Psoas muscle (tissue), 8 donors: Measurements from ENCODE around the gene ARHGEF4. TPM values are rescaled to one million over a fixed set of nuclear protein-coding genes. Genes with fewer than 3 reads are reported as not detected.

ENCODE experiments used
- ATAC-seq, 4 donors: fragments of 200-7000 bp; cut with Tn5 transposase; one replicate each; pipeline ENCODE4 v1.9.1; 2020; ENCODE audit warnings: moderate library complexity in 3 of 4, mild to moderate bottlenecking in 2 of 4
- DNase-seq, 2 donors: peaks; one replicate each; pipeline ENCODE4 v3.0.0-alpha.2; 2020
- H3K27ac ChIP-seq: fragments of 200-600 bp; one replicate; pipeline ENCODE4 v1.8.0; 2022
- H3K27me3 ChIP-seq, 3 donors: fragments of 200-600 bp in 1 of 3; one replicate each; pipeline versions ENCODE4 v1.6.1 to v1.8.0; 2013 to 2022; ENCODE audit warnings: low read length in 2 of 3, mild to moderate bottlenecking in 2 of 3, moderate library complexity in 1 of 3; ENCODE audit not compliant: insufficient read depth in 3 of 3
- H3K36me3 ChIP-seq, 2 donors: fragments of 200-600 bp in 1 of 2; one replicate each; pipeline versions ENCODE4 v1.6.1 to v1.8.0; 2013 to 2022; ENCODE audit warnings: low read depth in 1 of 2, mild to moderate bottlenecking in 1 of 2, moderate library complexity in 1 of 2; ENCODE audit not compliant: insufficient read depth in 1 of 2
- H3K4me1 ChIP-seq: fragments of 200-600 bp; one replicate; pipeline ENCODE4 v1.8.0; 2022
- H3K4me3 ChIP-seq: fragments of 200-600 bp; one replicate; pipeline ENCODE4 v1.8.0; 2022; ENCODE audit warnings: mild to moderate bottlenecking
- H3K9me3 ChIP-seq: fragments of 200-600 bp; one replicate; pipeline ENCODE4 v1.8.0; 2022
- WGBS, 3 donors: extraction: QIAGEN DNeasy Blood & Tissue Kit; methylation state at CpG; one replicate each; pipeline versions ENCODE4 v1.1.6 to v1.1.7; 2013; 5-methylcytosine and 5-hydroxymethylcytosine counted together
- intact Hi-C, 2 donors: fragments of 100-400 bp; cut with DNase I; formaldehyde crosslinking; loops; one replicate each; pipeline versions ENCODE4 v1.11.0 to v1.14.2; 2022
- polyA plus RNA-seq, 3 donors: library from polyadenylated mRNA; stranded (reverse); fragments of 200-250 nt; gene quantifications; one replicate each; pipeline ENCODE4 v1.2.3, GENCODE V29; 2013
- total RNA-seq, 4 donors: library from RNA; stranded (reverse); fragmentation: NEBNext Ultra II Directional in 2 of 4; extraction: Animal tissue kit (Norgen Biotek cat#: 25700) in 2 of 4; gene quantifications; one replicate each; pipeline versions ENCODE4 v1.2.1 to v1.2.4, GENCODE V29; 2021 to 2023
- TF ChIP-seq, protein P1 (sequence below): fragments of 200-600 bp; IDR thresholded peaks from one replicate; pipeline ENCODE4 v1.8.0; 2022; ENCODE audit warnings: antibody characterized with exemption
- donor health status: healthy with polysubstance abuse.
- donor health status: DM: no; HTN: no; CAD: no; lungs with moderate emphysema.
- donor health status: Bipolar disorder and iron deficiency.
- donor health status: healthy.
- donor health status: DM: yes; HTN: yes; CAD: no.
- donor health status: DM: no; HTN: no; CAD: no.
- donor health status: DM: no; HTN: no; CAD: no.
- donor health status: DM: yes; HTN: yes; CAD: no.

Gene ARHGEF4
- total and polyA plus RNA-seq, 7 donors: 0.63 to 6.9 (median 3.7) TPM

DNA sequence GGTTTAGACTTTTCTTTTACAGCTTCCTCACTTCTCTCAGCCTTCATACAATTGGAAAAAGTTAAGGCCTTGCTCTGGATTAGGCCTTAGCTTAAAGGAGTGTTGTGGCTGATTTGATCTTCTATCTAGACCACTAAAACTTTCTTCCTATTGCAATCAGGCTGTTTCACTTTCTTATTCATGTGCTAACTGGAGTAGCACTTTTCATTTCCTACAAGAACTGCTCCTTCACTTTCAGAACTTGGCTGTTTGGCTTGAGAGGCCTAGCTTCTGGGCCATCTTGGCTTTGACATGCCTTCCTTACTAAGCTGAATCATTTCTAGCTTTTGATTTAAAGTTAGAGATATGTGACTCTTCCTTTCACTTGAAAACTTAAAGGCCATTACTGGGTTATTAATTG, 114.3 kb downstream of the ARHGEF4 start:
- TF ChIP-seq, protein P1, sequence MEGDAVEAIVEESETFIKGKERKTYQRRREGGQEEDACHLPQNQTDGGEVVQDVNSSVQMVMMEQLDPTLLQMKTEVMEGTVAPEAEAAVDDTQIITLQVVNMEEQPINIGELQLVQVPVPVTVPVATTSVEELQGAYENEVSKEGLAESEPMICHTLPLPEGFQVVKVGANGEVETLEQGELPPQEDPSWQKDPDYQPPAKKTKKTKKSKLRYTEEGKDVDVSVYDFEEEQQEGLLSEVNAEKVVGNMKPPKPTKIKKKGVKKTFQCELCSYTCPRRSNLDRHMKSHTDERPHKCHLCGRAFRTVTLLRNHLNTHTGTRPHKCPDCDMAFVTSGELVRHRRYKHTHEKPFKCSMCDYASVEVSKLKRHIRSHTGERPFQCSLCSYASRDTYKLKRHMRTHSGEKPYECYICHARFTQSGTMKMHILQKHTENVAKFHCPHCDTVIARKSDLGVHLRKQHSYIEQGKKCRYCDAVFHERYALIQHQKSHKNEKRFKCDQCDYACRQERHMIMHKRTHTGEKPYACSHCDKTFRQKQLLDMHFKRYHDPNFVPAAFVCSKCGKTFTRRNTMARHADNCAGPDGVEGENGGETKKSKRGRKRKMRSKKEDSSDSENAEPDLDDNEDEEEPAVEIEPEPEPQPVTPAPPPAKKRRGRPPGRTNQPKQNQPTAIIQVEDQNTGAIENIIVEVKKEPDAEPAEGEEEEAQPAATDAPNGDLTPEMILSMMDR: no peak
- no peaks in the 10 kb centered on the region for H3K27me3 ChIP-seq
- peaks cover 17% of the 10 kb centered on the region for H3K9me3 ChIP-seq
- intact Hi-C loops: no loop called here
- ATAC-seq (no peak), DNase-seq (no peak)
- no peaks in the 10 kb centered on the region for H3K36me3 ChIP-seq
- no peaks in the 10 kb centered on the region for H3K4me1 ChIP-seq
- no peak overlapping the region for H3K4me3 ChIP-seq
- H3K27ac ChIP-seq: no peak overlapping the region

DNA sequence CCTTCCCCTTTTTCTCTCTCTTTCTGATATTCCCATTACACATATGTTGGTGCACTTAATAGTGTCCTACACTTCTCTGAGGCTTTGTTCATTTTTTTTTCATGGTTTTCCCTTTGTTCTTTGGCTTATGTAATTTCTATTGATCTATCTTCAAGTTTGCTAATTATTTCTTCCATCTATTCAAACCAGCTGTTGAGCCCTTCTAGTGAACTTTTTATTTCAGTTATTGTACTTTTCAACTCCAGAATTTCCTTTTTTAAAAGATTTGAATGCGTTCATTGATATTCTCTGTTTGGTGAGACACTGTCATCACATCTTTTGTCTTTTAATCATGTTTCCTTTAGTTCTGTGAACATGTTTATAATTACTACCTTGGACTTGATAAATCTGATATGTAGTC, 118.2 kb downstream of the ARHGEF4 start:
- intact Hi-C loops: no loop called here
- H3K4me3 ChIP-seq: no peak overlapping the region
- H3K27ac ChIP-seq: no peak overlapping the region
- H3K27me3 ChIP-seq: peaks cover 0 to 7% (median 0%) of the 10 kb centered on the region in 3 donors
- DNase-seq (no peak), ATAC-seq (no peak)
- peaks cover 17% of the 10 kb centered on the region for H3K9me3 ChIP-seq
- no peaks in the 10 kb centered on the region for H3K36me3 ChIP-seq
- TF ChIP-seq, protein P1: no peak
- H3K4me1 ChIP-seq: no peaks in the 10 kb centered on the region
- WGBS, 3 donors: 84 to 97% (median 84%) methylated on average over 1 of the region's 1 CpG

DNA sequence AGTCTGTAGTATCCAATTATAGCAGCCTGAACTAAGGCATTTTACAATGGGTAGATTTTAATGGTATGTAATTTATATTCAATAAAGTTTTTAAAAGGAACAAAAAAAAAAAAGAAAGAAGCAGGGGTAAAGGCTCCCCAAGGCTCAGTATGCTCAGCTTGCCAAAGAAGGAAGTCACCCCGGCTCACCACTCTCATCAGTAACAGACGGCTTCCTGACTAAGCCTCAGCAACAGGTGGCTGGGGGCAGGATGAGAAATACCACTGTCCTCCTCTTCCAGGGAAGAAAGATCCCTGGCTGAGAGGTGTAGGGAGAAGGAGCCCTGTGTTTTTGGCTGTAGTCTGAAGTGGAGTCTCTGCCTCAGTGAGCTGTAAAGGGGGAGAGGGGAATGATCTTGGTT, 121.2 kb downstream of the ARHGEF4 start:
- TF ChIP-seq, protein P1: no peak

DNA sequence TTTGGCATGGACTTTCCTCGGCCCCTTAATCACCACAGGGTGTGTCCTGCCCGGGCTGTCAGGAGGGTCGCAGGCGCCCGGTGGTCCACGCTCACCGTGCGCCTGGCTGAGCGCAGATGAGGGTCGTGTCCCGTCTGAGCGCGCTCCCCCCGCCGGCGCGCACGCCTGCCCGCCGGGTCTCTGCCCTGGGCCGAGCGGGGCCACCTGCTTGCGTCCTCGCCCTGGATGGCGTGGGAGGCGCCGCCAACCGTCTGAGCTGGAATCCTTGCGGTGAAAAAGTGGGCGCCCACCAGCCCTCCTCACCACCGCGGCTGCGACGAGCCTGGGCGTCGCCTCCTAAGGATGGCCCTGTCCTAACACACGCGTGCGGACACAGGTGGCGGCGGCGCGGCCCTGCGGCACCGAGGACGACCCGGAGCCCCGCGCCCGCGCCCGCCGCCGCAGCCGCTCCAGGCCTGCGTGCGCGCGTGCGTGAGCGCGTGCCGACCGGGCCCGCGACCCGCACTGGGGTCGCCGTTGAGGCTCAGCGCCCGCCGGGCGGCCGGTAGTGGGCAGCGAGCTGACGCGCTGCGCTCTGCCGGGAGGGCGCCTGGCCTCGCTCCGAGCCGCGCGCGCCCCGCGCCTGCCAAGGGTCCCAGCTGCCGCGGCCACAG, 126.6 kb downstream of the ARHGEF4 start:
- peak overlapping the region; percentile 61 for H3K4me3 ChIP-seq
- WGBS, 3 donors: 1% methylated on average over 36 to 90 of the region's 90 CpGs
- ATAC-seq (no peak), DNase-seq (no peak)
- H3K4me1 ChIP-seq: peaks cover 4% of the 10 kb centered on the region
- TF ChIP-seq, protein P1: no peak
- H3K9me3 ChIP-seq: no peaks in the 10 kb centered on the region
- no peaks in the 10 kb centered on the region for H3K36me3 ChIP-seq
- intact Hi-C loops: no loop called here
- H3K27ac ChIP-seq: no peak overlapping the region
- H3K27me3 ChIP-seq: peaks cover 0 to 76% (median 12%) of the 10 kb centered on the region in 3 donors

More for the DNA sequence above, 121.2 kb downstream of the ARHGEF4 start:
- intact Hi-C loops: no loop called here
- H3K4me3 ChIP-seq: no peak overlapping the region
- WGBS, 3 donors: 3 to 6% (median 5%) methylated on average over 2 of the region's 2 CpGs
- no peaks in the 10 kb centered on the region for H3K36me3 ChIP-seq
- ATAC-seq (no peak), DNase-seq (no peak)
- H3K27ac ChIP-seq: no peak overlapping the region
- H3K27me3 ChIP-seq: peaks cover 0 to 31% (median 4%) of the 10 kb centered on the region in 3 donors
- peaks cover 17% of the 10 kb centered on the region for H3K9me3 ChIP-seq
- H3K4me1 ChIP-seq: no peaks in the 10 kb centered on the region
